IPS-11a (cell line): ENCODE measurements around the gene GPR78.

Source experiments
- H3K4me3 ChIP-seq: one replicate; pipeline ENCODE4 v1.5.1; 2013; ENCODE audit warnings: low read depth, low read length, control low read depth

GPR78 gene

GRCh38 chr4:8580321-8581093, at the start of gene GPR78:
Gene GPR78, plus strand, starts transcription at chr4:8580392. Its CDS starts 591 bp downstream, at chr4:8580983.
- peak within 1 kb of the TSS; percentile 30 for H3K4me3 ChIP-seq

- H3K4me3 ChIP-seq, result no peak overlapping the region
Observed at GRCh38 chr4:8532245-8532781, 47.9 kb upstream of the GPR78 start.

- no peak overlapping the region for H3K4me3 ChIP-seq
Observed at GRCh38 chr4:8533274-8533865, 46.8 kb upstream of the GPR78 start.

- no peak overlapping the region for H3K4me3 ChIP-seq
Observed at GRCh38 chr4:8534129-8534528, 46.1 kb upstream of the GPR78 start.

- H3K4me3 ChIP-seq, result no peak overlapping the region
Observed at GRCh38 chr4:8534611-8535010, 45.6 kb upstream of the GPR78 start.

GRCh38 chr4:8536467-8536866, 43.7 kb upstream of the GPR78 start:
- H3K4me3 ChIP-seq, result no peak overlapping the region

GRCh38 chr4:8537041-8537461, 43.1 kb upstream of the GPR78 start:
- H3K4me3 ChIP-seq, result no peak overlapping the region

GRCh38 chr4:8538076-8538702, 42.0 kb upstream of the GPR78 start:
- H3K4me3 ChIP-seq, result no peak overlapping the region

GRCh38 chr4:8538703-8539567, 41.3 kb upstream of the GPR78 start:
- no peak overlapping the region for H3K4me3 ChIP-seq

- no peak overlapping the region for H3K4me3 ChIP-seq
Observed at GRCh38 chr4:8539661-8540060, 40.5 kb upstream of the GPR78 start.

GRCh38 chr4:8540072-8540471, 40.1 kb upstream of the GPR78 start:
- H3K4me3 ChIP-seq, result no peak overlapping the region

- H3K4me3 ChIP-seq, result no peak overlapping the region
Observed at GRCh38 chr4:8540586-8540985, 39.6 kb upstream of the GPR78 start.

- no peak overlapping the region for H3K4me3 ChIP-seq
Observed at GRCh38 chr4:8540991-8541390, 39.2 kb upstream of the GPR78 start.

- no peak overlapping the region for H3K4me3 ChIP-seq
Observed at GRCh38 chr4:8541981-8542715, 38.0 kb upstream of the GPR78 start.

GRCh38 chr4:8542776-8543525, 37.2 kb upstream of the GPR78 start:
- H3K4me3 ChIP-seq, result no peak overlapping the region

- no peak overlapping the region for H3K4me3 ChIP-seq
Observed at GRCh38 chr4:8543623-8544022, 36.6 kb upstream of the GPR78 start.

GRCh38 chr4:8544282-8544681, 35.9 kb upstream of the GPR78 start:
- H3K4me3 ChIP-seq, result no peak overlapping the region

- H3K4me3 ChIP-seq, result no peak overlapping the region
Observed at GRCh38 chr4:8544741-8545438, 35.3 kb upstream of the GPR78 start.

- H3K4me3 ChIP-seq, result no peak overlapping the region
Observed at GRCh38 chr4:8545439-8545765, 34.8 kb upstream of the GPR78 start.
